CD14-positive monocyte (primary cell): ENCODE data around the gene IL31RA. TPM values are rescaled to one million over a fixed set of nuclear protein-coding genes. Genes with fewer than 3 reads are reported as not detected.

Experiments
- DNase-seq, 3 donors: peaks; one replicate each; pipeline ENCODE4 v3.0.0-alpha.2; 2011 to 2022
- H2AFZ ChIP-seq: 2 replicates; pipeline ENCODE4 v1.6.0; 2012; ENCODE audit warnings: mild to moderate bottlenecking, low read depth, low read length, inconsistent platforms; ENCODE audit not compliant: insufficient read depth, poor library complexity, severe bottlenecking
- H3K27ac ChIP-seq, 2 donors: 1 replicate in 1 of 2; 2 replicates in 1 of 2; pipeline ENCODE4 v1.5.1; 2012 to 2013; ENCODE audit warnings: low read length in 2 of 2, control low read depth in 1 of 2, inconsistent platforms in 1 of 2, low read depth in 1 of 2, mild to moderate bottlenecking in 1 of 2
- H3K27me3 ChIP-seq, 2 donors: one replicate each; pipeline versions ENCODE4 v1.6.0 to v1.6.1; 2011 to 2013; ENCODE audit warnings: low read length in 2 of 2; ENCODE audit not compliant: control insufficient read depth in 2 of 2, insufficient read depth in 2 of 2
- H3K36me3 ChIP-seq, 2 donors: replicated peaks in 1 of 2; 1 replicate in 1 of 2; 2 replicates in 1 of 2; pipeline versions ENCODE4 v1.5.1 to v1.6.1; 2012 to 2013; ENCODE audit warnings: low read length in 2 of 2, control low read depth in 1 of 2, inconsistent platforms in 1 of 2, mild to moderate bottlenecking in 1 of 2; ENCODE audit not compliant: insufficient read depth in 2 of 2, control insufficient read depth in 1 of 2
- H3K4me1 ChIP-seq, 2 donors: 1 replicate in 1 of 2; 2 replicates in 1 of 2; pipeline versions ENCODE4 v1.5.1 to v1.6.1; 2012 to 2013; ENCODE audit warnings: low read length in 2 of 2, control low read depth in 1 of 2, inconsistent platforms in 1 of 2, mild to moderate bottlenecking in 1 of 2, moderate library complexity in 1 of 2; ENCODE audit not compliant: insufficient read depth in 2 of 2, control insufficient read depth in 1 of 2
- H3K4me2 ChIP-seq: replicated peaks from 2 replicates; pipeline ENCODE3; 2012; ENCODE audit warnings: low read length, moderate library complexity, mild to moderate bottlenecking; ENCODE audit not compliant: poor library complexity, severe bottlenecking; ENCODE audit errors: extremely low read depth
- H3K4me3 ChIP-seq, 3 experiments: fragments of 200-600 bp in 1 of 3; sonication (generic) in 1 of 3; replicated peaks in 1 of 3; 1 replicate in 2 of 3; 2 replicates in 1 of 3; pipeline ENCODE4 v1.5.1; 2011 to 2013; ENCODE audit warnings: low read length in 3 of 3, mild to moderate bottlenecking in 3 of 3, control low read depth in 2 of 3, low read depth in 2 of 3, inconsistent platforms in 1 of 3, moderate library complexity in 1 of 3
- H3K79me2 ChIP-seq: 2 replicates; pipeline ENCODE4 v1.6.0; 2012; ENCODE audit warnings: mild to moderate bottlenecking, control low read depth, inconsistent platforms, low read length, moderate library complexity; ENCODE audit not compliant: insufficient read depth
- H3K9ac ChIP-seq: 2 replicates; pipeline ENCODE4 v1.6.0; 2017; ENCODE audit warnings: low read length, mild to moderate bottlenecking; ENCODE audit not compliant: insufficient read depth, poor library complexity, severe bottlenecking
- H3K9me3 ChIP-seq, 2 donors: replicated peaks in 1 of 2; 1 replicate in 1 of 2; 2 replicates in 1 of 2; pipeline versions ENCODE4 v1.5.1 to v1.6.1; 2012 to 2013; ENCODE audit warnings: low read length in 2 of 2, control low read depth in 1 of 2; ENCODE audit not compliant: control insufficient read depth in 1 of 2, insufficient read depth in 1 of 2
- H4K20me1 ChIP-seq: 2 replicates; pipeline ENCODE4 v1.6.0; 2012; ENCODE audit warnings: mild to moderate bottlenecking, low read length, control low read depth, moderate library complexity; ENCODE audit not compliant: insufficient read depth
- H3K27ac Mint-ChIP-seq, 7 donors: one replicate each; pipeline ENCODE4 v1.8.0; 2020; ENCODE audit warnings: mild to moderate bottlenecking in 7 of 7, mixed read lengths in 7 of 7, moderate library complexity in 6 of 7, inconsistent platforms in 2 of 7
- H3K27me3 Mint-ChIP-seq, 3 donors: one replicate each; pipeline ENCODE4 v1.8.0; 2021 to 2022; ENCODE audit warnings: low read depth in 3 of 3, mild to moderate bottlenecking in 3 of 3, mixed read lengths in 3 of 3, moderate library complexity in 3 of 3, inconsistent platforms in 1 of 3
- H3K36me3 Mint-ChIP-seq, 2 donors: one replicate each; pipeline ENCODE4 v1.8.0; 2020; ENCODE audit warnings: mixed read lengths in 2 of 2, inconsistent platforms in 1 of 2, mild to moderate bottlenecking in 1 of 2
- H3K4me1 Mint-ChIP-seq: one replicate; pipeline ENCODE4 v1.8.0; 2020; ENCODE audit warnings: mild to moderate bottlenecking, mixed read lengths
- H3K4me3 Mint-ChIP-seq, 2 donors: one replicate each; pipeline ENCODE4 v1.8.0; 2020; ENCODE audit warnings: mild to moderate bottlenecking in 2 of 2, mixed read lengths in 2 of 2, moderate library complexity in 1 of 2
- H3K9me3 Mint-ChIP-seq, 7 donors: one replicate each; pipeline ENCODE4 v1.8.0; 2020 to 2022; ENCODE audit warnings: mixed read lengths in 7 of 7, mild to moderate bottlenecking in 6 of 7, moderate library complexity in 6 of 7, inconsistent platforms in 2 of 7
- CTCF ChIP-seq: fragments of 200-600 bp; IDR thresholded peaks from one replicate; pipeline ENCODE4 v1.8.0; 2022; ENCODE audit warnings: antibody characterized with exemption, mild to moderate bottlenecking
- WGBS: methylation state at CpG from one replicate; pipeline ENCODE4 v1.1.5; 2013; ENCODE audit warnings: missing lambda C conversion rate; ENCODE audit not compliant: insufficient coverage; 5-methylcytosine and 5-hydroxymethylcytosine counted together
- intact Hi-C, 2 donors: fragments of 100-400 bp; cut with micrococcal nuclease; formaldehyde crosslinking; loops; one replicate each; pipeline versions ENCODE4 v1.15.0 to v1.15.1; 2023
- polyA plus RNA-seq, 3 donors: library from polyadenylated mRNA; depleted of rRNA in 1 of 3; unstranded in 2 of 3; stranded (reverse) in 1 of 3; fragments of 300-500 nt in 2 of 3; fragments of >200 nt in 1 of 3; fragmentation: Illumina TruSeq in 2 of 3; gene quantifications; 1 replicate in 2 of 3; 2 replicates in 1 of 3; pipeline ENCODE4 v1.2.3, GENCODE V29; 2012 to 2021

IL31RA gene
- polyA plus RNA-seq, 3 donors = 0.52 to 1.8 (median 1.3) TPM

- Histone ChIP-seq H3K4me1 (peaks cover 27 to 29% of the 10 kb centered on the region in 2 donors), H3K4me2 (no peak overlapping the region), H3K36me3 (peaks cover 0 to 7% of the 10 kb centered on the region in 2 donors), H3K9me3 (no peaks in the 10 kb centered on the region), H2AFZ (no peak overlapping the region), H3K79me2 (no peaks in the 10 kb centered on the region), H3K4me3 (no peak overlapping the region), H3K9ac (no peak overlapping the region), H3K27me3 (no peaks in the 10 kb centered on the region), H4K20me1 (no peaks in the 10 kb centered on the region), H3K27ac (no peak overlapping the region)
- H3K4me3 Mint-ChIP-seq = no peak overlapping the region
- peaks cover 17 to 31% of the 10 kb centered on the region in 2 donors for H3K36me3 Mint-ChIP-seq
- H3K4me1 Mint-ChIP-seq = peaks cover 31% of the 10 kb centered on the region
- TF ChIP-seq CTCF = no peak
- H3K27ac Mint-ChIP-seq = peak overlapping the region in 2 of 7 donors; percentile 10 to 35
- peaks cover 0 to 2% (median 0%) of the 10 kb centered on the region in 7 donors for H3K9me3 Mint-ChIP-seq
- H3K27me3 Mint-ChIP-seq = peaks cover 0 to 2% (median 0%) of the 10 kb centered on the region in 3 donors
- no peak for DNase-seq
- intact Hi-C loops = loop anchor here (5.0 to 10.0 kb wide), 3 partner anchors 38 to 186 kb away; partner anchors contain the start of gene SLC38A9 (in 1 of the 2)
Observed at GRCh38 chr5:55900776-55901175, 49.6 kb downstream of the IL31RA start.

- Histone ChIP-seq H3K36me3 (peaks cover 0 to 24% of the 10 kb centered on the region in 2 donors), H3K4me3 (peak overlapping the region in 1 of 3 experiments; percentile 59), H3K9me3 (no peaks in the 10 kb centered on the region), H3K79me2 (no peaks in the 10 kb centered on the region), H4K20me1 (no peaks in the 10 kb centered on the region), H3K4me1 (peaks cover 22 to 23% of the 10 kb centered on the region in 2 donors), H3K27me3 (no peaks in the 10 kb centered on the region), H2AFZ (peak overlapping the region; percentile 38), H3K4me2 (peak overlapping the region; percentile 61), H3K9ac (peak overlapping the region; percentile 61), H3K27ac (peak overlapping the region; percentile 74 to 94)
- Mint-ChIP-seq H3K27me3 (peaks cover 0 to 1% (median 0%) of the 10 kb centered on the region in 3 donors), H3K36me3 (peaks cover 21 to 41% of the 10 kb centered on the region in 2 donors), H3K27ac (peak overlapping the region; percentile 92 to 99 (median 96)), H3K4me3 (peak overlapping the region; percentile 56 to 84), H3K4me1 (peaks cover 24% of the 10 kb centered on the region), H3K9me3 (peaks cover 0 to 2% (median 0%) of the 10 kb centered on the region in 7 donors)
- intact Hi-C loops = loop anchor here (5.0 to 10.0 kb wide), 3 partner anchors 40 to 188 kb away; partner anchors contain the start of gene SLC38A9 (in 1 of the 2)
- TF ChIP-seq CTCF = no peak
- DNase-seq = peak in 2 of 3 donors; percentile 19 to 49
- 100% methylated on average over 2 of the region's 5 CpGs for WGBS
Observed at GRCh38 chr5:55902696-55903095, 51.5 kb downstream of the IL31RA start.
